B cell (primary cell): ENCODE results near the gene MTRF1. TPM values are rescaled to one million over a fixed set of nuclear protein-coding genes. Genes with fewer than 3 reads are reported as not detected.
"Not testable (repeated sequence)": the region's sequence is repeated elsewhere in the genome, so short reads cannot be mapped to it uniquely, and the experiment has no call there.

ENCODE experiments used
- ATAC-seq: fragments of 200-7000 bp; cut with Tn5 transposase; one replicate; pipeline ENCODE4 v1.10.0; 2021; ENCODE audit warnings: low read depth, mild to moderate bottlenecking, moderate number of reproducible peaks, moderate library complexity
- CTCF ChIA-PET: fragments of 350-600 bp; sonication (Branson Sonifier 250); formaldehyde crosslinking; loops from one replicate; lab custom pipeline; 2021; ENCODE audit warnings: antibody characterized with exemption, inconsistent platforms; lab: Charles Lee
- POLR2A ChIA-PET: fragments of 350-600 bp; sonication (Branson Sonifier 250); formaldehyde crosslinking; loops from one replicate; lab custom pipeline; 2021; ENCODE audit warnings: antibody characterized with exemption; lab: Charles Lee
- DNase-seq: peaks from one replicate; pipeline ENCODE4 v3.0.0; 2013
- H2AFZ ChIP-seq: 2 replicates; pipeline ENCODE4 v1.6.1; 2012; ENCODE audit warnings: mild to moderate bottlenecking, low read depth, low read length; ENCODE audit not compliant: insufficient read depth, poor library complexity, severe bottlenecking
- H3K27ac ChIP-seq, 2 donors: 1 replicate in 1 of 2; 2 replicates in 1 of 2; pipeline ENCODE4 v1.5.1; 2012 to 2013; ENCODE audit warnings: low read length in 2 of 2, mild to moderate bottlenecking in 2 of 2, moderate library complexity in 1 of 2
- H3K27me3 ChIP-seq, 4 experiments: fragments of 200-600 bp in 1 of 4; sonication (generic) in 1 of 4; replicated peaks in 1 of 4; 1 replicate in 2 of 4; 2 replicates in 2 of 4; pipeline versions ENCODE4 v1.6.1 to v1.7.0; 2013 to 2016; ENCODE audit warnings: low read length in 3 of 4, mild to moderate bottlenecking in 2 of 4, mixed read lengths in 1 of 4, moderate library complexity in 1 of 4; ENCODE audit not compliant: insufficient read depth in 4 of 4, control insufficient read depth in 3 of 4; ENCODE audit errors: control extremely low read depth in 1 of 4
- H3K36me3 ChIP-seq, 2 experiments: replicated peaks in 1 of 2; 1 replicate in 1 of 2; 2 replicates in 1 of 2; pipeline versions ENCODE4 v1.6.1 to v1.7.1; 2013; ENCODE audit warnings: low read length in 1 of 2; ENCODE audit not compliant: insufficient read depth in 2 of 2, control insufficient read depth in 1 of 2; ENCODE audit errors: control extremely low read depth in 1 of 2, extremely low read depth in 1 of 2
- H3K4me1 ChIP-seq, 2 donors: fragments of 200-600 bp in 1 of 2; sonication (generic) in 1 of 2; 1 replicate in 1 of 2; 2 replicates in 1 of 2; pipeline versions ENCODE4 v1.5.1 to v1.6.1; 2013 to 2017; ENCODE audit warnings: low read length in 2 of 2; ENCODE audit not compliant: control insufficient read depth in 2 of 2, insufficient read depth in 2 of 2
- H3K4me2 ChIP-seq: replicated peaks from 2 replicates; pipeline ENCODE3; 2012; ENCODE audit warnings: mild to moderate bottlenecking, low read depth, low read length; ENCODE audit not compliant: poor library complexity, severe bottlenecking
- H3K4me3 ChIP-seq, 5 experiments: fragments of 200-600 bp in 1 of 5; sonication (generic) in 1 of 5; 1 replicate in 3 of 5; 2 replicates in 2 of 5; pipeline versions ENCODE4 v1.5.1 to v1.7.0; 2011 to 2016; ENCODE audit warnings: low read length in 4 of 5, mild to moderate bottlenecking in 4 of 5, low read depth in 2 of 5, control low read depth in 1 of 5, moderate library complexity in 1 of 5; ENCODE audit not compliant: insufficient read depth in 1 of 5; ENCODE audit errors: control extremely low read depth in 1 of 5, extremely low read depth in 1 of 5
- H3K79me2 ChIP-seq: fragments of 200-600 bp; sonication (generic); one replicate; pipeline ENCODE4 v1.6.0; 2016; ENCODE audit warnings: low read length; ENCODE audit not compliant: control insufficient read depth, insufficient read depth
- H3K9ac ChIP-seq: fragments of 200-600 bp; sonication (generic); 2 replicates; pipeline ENCODE4 v1.6.1; 2017; ENCODE audit warnings: mild to moderate bottlenecking, low read length, moderate library complexity
- H3K9me3 ChIP-seq, 3 donors: one replicate each; pipeline versions ENCODE4 v1.6.1 to v1.7.1; 2013; ENCODE audit warnings: low read length in 2 of 3; ENCODE audit not compliant: control insufficient read depth in 2 of 3, insufficient read depth in 1 of 3; ENCODE audit errors: control extremely low read depth in 1 of 3
- H4K20me1 ChIP-seq: 2 replicates; pipeline ENCODE4 v1.6.0; 2012; ENCODE audit warnings: mild to moderate bottlenecking, low read length; ENCODE audit not compliant: insufficient read depth, control insufficient read depth, poor library complexity, severe bottlenecking
- H3K27ac Mint-ChIP-seq: one replicate; pipeline ENCODE4 v1.8.0; 2021; ENCODE audit warnings: mixed read lengths
- H3K27me3 Mint-ChIP-seq: one replicate; pipeline ENCODE4 v1.8.0; 2021; ENCODE audit warnings: mixed read lengths
- H3K4me1 Mint-ChIP-seq: one replicate; pipeline ENCODE4 v1.8.0; 2021; ENCODE audit warnings: mixed read lengths
- H3K4me3 Mint-ChIP-seq: one replicate; pipeline ENCODE4 v1.8.0; 2021; ENCODE audit warnings: mixed read lengths
- H3K9me3 Mint-ChIP-seq: one replicate; pipeline ENCODE4 v1.8.0; 2022; ENCODE audit warnings: mixed read lengths; ENCODE audit not compliant: insufficient read depth
- EZH2 ChIP-seq: IDR thresholded peaks from 2 replicates; pipeline ENCODE4 v1.6.1; 2012; ENCODE audit warnings: borderline replicate concordance, low read depth, mild to moderate bottlenecking, moderate library complexity, low read length; ENCODE audit not compliant: insufficient read depth, poor library complexity, severe bottlenecking
- WGBS: methylation state at CpG from one replicate; pipeline ENCODE4 v1.1.5; 2013; ENCODE audit warnings: missing lambda C conversion rate; ENCODE audit not compliant: insufficient coverage; 5-methylcytosine and 5-hydroxymethylcytosine counted together
- intact Hi-C: fragments of 100-400 bp; cut with micrococcal nuclease; formaldehyde crosslinking; loops from one replicate; pipeline ENCODE4 v1.10.0; 2022
- polyA plus RNA-seq: library from polyadenylated mRNA; depleted of rRNA; stranded (reverse); fragments of >200 nt; gene quantifications from 2 replicates; pipeline ENCODE4 v1.2.3, GENCODE V29; 2012
- total RNA-seq, 2 donors: library from RNA; stranded (reverse); fragments of 120-200 nt in 1 of 2; gene quantifications; 1 replicate in 1 of 2; 2 replicates in 1 of 2; pipeline versions ENCODE4 v1.2.3 to v1.2.4, GENCODE V29; 2013 to 2022
- TF ChIP-seq, protein P1 (sequence below): fragments of 200-600 bp; IDR thresholded peaks from one replicate; pipeline ENCODE4 v1.8.0; 2022; ENCODE audit warnings: antibody characterized with exemption, mild to moderate bottlenecking

The MTRF1 gene
- total and polyA plus RNA-seq, 2 donors (not counting 1 experiment from before 2014, with no cell fraction given) = 24.4 to 36.0 TPM

DNA sequence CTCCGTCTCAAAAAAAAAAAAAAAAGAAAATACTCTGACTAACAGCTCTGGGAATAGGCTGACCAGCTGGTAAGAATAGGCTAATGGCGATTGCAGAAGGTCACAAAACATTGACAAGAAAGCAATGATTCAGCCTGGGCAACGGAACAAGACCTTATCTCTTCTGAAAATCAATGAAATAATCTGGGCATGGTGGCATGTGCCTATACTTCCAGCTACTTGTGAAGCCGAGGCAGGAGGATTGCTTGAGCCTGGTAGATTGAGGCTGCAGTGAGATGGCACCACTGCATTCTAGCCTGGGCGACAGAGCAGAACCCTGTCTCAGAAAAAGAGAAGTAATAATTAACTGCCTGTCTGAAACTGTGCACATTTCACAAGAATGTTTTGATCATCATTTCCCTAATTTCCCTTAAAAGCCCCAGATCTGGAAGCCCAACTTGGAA, 18.8 kb upstream of the MTRF1 start:
- DNase-seq (peak; percentile 31), ATAC-seq (peak; percentile 61)
- Histone ChIP-seq H3K27ac (no peak overlapping the region), H3K36me3 (no peaks in the 10 kb centered on the region), H4K20me1 (no peaks in the 10 kb centered on the region), H3K27me3 (no peaks in the 10 kb centered on the region), H2AFZ (no peak overlapping the region), H3K9me3 (no peaks in the 10 kb centered on the region), H3K9ac (no peak overlapping the region), H3K4me1 (peaks cover 8 to 10% of the 10 kb centered on the region in 2 donors), H3K4me2 (peak overlapping the region; percentile 39), H3K79me2 (no peaks in the 10 kb centered on the region), H3K4me3 (no peak overlapping the region)
- intact Hi-C loops = no loop called here
- Mint-ChIP-seq H3K4me1 (peaks cover 6% of the 10 kb centered on the region), H3K4me3 (no peak overlapping the region), H3K9me3 (no peaks in the 10 kb centered on the region), H3K27me3 (peaks cover 4% of the 10 kb centered on the region), H3K27ac (no peak overlapping the region)
- no peak for TF ChIP-seq EZH2
- TF ChIP-seq, protein P1, sequence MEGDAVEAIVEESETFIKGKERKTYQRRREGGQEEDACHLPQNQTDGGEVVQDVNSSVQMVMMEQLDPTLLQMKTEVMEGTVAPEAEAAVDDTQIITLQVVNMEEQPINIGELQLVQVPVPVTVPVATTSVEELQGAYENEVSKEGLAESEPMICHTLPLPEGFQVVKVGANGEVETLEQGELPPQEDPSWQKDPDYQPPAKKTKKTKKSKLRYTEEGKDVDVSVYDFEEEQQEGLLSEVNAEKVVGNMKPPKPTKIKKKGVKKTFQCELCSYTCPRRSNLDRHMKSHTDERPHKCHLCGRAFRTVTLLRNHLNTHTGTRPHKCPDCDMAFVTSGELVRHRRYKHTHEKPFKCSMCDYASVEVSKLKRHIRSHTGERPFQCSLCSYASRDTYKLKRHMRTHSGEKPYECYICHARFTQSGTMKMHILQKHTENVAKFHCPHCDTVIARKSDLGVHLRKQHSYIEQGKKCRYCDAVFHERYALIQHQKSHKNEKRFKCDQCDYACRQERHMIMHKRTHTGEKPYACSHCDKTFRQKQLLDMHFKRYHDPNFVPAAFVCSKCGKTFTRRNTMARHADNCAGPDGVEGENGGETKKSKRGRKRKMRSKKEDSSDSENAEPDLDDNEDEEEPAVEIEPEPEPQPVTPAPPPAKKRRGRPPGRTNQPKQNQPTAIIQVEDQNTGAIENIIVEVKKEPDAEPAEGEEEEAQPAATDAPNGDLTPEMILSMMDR = no peak
- CTCF ChIA-PET = interaction anchor here (1.8 kb wide), 1 partner anchor 208 kb away, joined by 4 read pairs; no protein-coding TSS in a partner anchor
- POLR2A ChIA-PET = no interaction called here
- 64% methylated on average over 4 of the region's 5 CpGs for WGBS

GRCh38 chr13:41279156-41279555, 15.8 kb upstream of the MTRF1 start:
- H3K4me1 ChIP-seq, H3K27me3 ChIP-seq, POLR2A ChIA-PET, H2AFZ ChIP-seq, H4K20me1 ChIP-seq, DNase-seq, H3K4me3 ChIP-seq, H3K9me3 ChIP-seq, H3K36me3 ChIP-seq, H3K27ac Mint-ChIP-seq, H3K27ac ChIP-seq, H3K79me2 ChIP-seq, CTCF ChIA-PET, H3K9ac ChIP-seq, H3K4me3 Mint-ChIP-seq, H3K9me3 Mint-ChIP-seq, ATAC-seq, H3K4me2 ChIP-seq, intact Hi-C loops, H3K4me1 Mint-ChIP-seq, H3K27me3 Mint-ChIP-seq: not testable (repeated sequence)
- 65% methylated on average over 2 of the region's 2 CpGs for WGBS
